Measurements from ENCODE around the gene KDM6B.

The KDM6B gene

GRCh38 chr17:7834957-7835813 lies 1.2 kb downstream of the KDM6B start (continued):
- no peak for TF ChIP-seq ZNF248 (tag by site-specific recombination; IDR thresholded peaks at IDR 0.05)
- no peak for TF ChIP-seq ZNF792 (tag by site-specific recombination; IDR thresholded peaks at IDR 0.05)
- TF ChIP-seq KLF10 (tag by site-specific recombination; IDR thresholded peaks at IDR 0.05): peak; percentile 90
- TF ChIP-seq ZNF18 (tag by site-specific recombination; IDR thresholded peaks at IDR 0.05): no peak
- TF ChIP-seq ZNF416 (tag by site-specific recombination; IDR thresholded peaks at IDR 0.05): no peak
- no peak for TF ChIP-seq SETDB1 (IDR thresholded peaks at IDR 0.05; ENCODE audit: insufficient read length, low read length)
- no peak for TF ChIP-seq ZNF585B (tag by site-specific recombination; IDR thresholded peaks at IDR 0.05)
- no peak for TF ChIP-seq ZSCAN16 (tag by site-specific recombination; IDR thresholded peaks at IDR 0.05)
- TF ChIP-seq, protein P1, sequence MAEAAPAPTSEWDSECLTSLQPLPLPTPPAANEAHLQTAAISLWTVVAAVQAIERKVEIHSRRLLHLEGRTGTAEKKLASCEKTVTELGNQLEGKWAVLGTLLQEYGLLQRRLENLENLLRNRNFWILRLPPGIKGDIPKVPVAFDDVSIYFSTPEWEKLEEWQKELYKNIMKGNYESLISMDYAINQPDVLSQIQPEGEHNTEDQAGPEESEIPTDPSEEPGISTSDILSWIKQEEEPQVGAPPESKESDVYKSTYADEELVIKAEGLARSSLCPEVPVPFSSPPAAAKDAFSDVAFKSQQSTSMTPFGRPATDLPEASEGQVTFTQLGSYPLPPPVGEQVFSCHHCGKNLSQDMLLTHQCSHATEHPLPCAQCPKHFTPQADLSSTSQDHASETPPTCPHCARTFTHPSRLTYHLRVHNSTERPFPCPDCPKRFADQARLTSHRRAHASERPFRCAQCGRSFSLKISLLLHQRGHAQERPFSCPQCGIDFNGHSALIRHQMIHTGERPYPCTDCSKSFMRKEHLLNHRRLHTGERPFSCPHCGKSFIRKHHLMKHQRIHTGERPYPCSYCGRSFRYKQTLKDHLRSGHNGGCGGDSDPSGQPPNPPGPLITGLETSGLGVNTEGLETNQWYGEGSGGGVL (tag by site-specific recombination; IDR thresholded peaks at IDR 0.05): peak; percentile 100
- TF ChIP-seq ZBTB21 (tag by site-specific recombination; IDR thresholded peaks at IDR 0.05): 0 out of 2 replicates have a peak, but pooled peaks have one; percentile 20
- TF ChIP-seq ZNF10 (tag by site-specific recombination; IDR thresholded peaks at IDR 0.05): no peak
- TF ChIP-seq WT1 (tag by site-specific recombination; IDR thresholded peaks at IDR 0.05): no peak; the same call in 1 of the 2 replicates
- TF ChIP-seq GLI4 (tag by site-specific recombination; IDR thresholded peaks at IDR 0.05): 0 out of 2 replicates have a peak, but pooled peaks have one; percentile 32
- TF ChIP-seq HIC1 (tag by site-specific recombination; IDR thresholded peaks at IDR 0.05): 0 out of 2 replicates have a peak, but pooled peaks have one; percentile 4
- TF ChIP-seq ZNF626 (tag by site-specific recombination; IDR thresholded peaks at IDR 0.05): no peak
- peak; percentile 66 for TF ChIP-seq ZNF654 (tag by site-specific recombination; IDR thresholded peaks at IDR 0.05; ENCODE audit: low read depth)
- TF ChIP-seq EGR2 (tag by site-specific recombination; IDR thresholded peaks at IDR 0.05; ENCODE audit: low read depth): peak; percentile 57; the same call in 1 of the 2 replicates
- peak; percentile 94 for TF ChIP-seq ZFHX2 (tag by site-specific recombination; conservative IDR thresholded peaks at IDR 0.05)
- TF ChIP-seq ZNF776 (tag by site-specific recombination; IDR thresholded peaks at IDR 0.05; ENCODE audit: borderline replicate concordance): no peak
- TF ChIP-seq ZNF202 (tag by site-specific recombination; IDR thresholded peaks at IDR 0.05; ENCODE audit: borderline replicate concordance): no peak
- no peak for TF ChIP-seq ZNF157 (tag by site-specific recombination; IDR thresholded peaks at IDR 0.05)
- TF ChIP-seq ZNF596 (tag by site-specific recombination; IDR thresholded peaks at IDR 0.05): no peak
- TF ChIP-seq, protein P2, sequence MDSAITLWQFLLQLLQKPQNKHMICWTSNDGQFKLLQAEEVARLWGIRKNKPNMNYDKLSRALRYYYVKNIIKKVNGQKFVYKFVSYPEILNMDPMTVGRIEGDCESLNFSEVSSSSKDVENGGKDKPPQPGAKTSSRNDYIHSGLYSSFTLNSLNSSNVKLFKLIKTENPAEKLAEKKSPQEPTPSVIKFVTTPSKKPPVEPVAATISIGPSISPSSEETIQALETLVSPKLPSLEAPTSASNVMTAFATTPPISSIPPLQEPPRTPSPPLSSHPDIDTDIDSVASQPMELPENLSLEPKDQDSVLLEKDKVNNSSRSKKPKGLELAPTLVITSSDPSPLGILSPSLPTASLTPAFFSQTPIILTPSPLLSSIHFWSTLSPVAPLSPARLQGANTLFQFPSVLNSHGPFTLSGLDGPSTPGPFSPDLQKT (IDR thresholded peaks at IDR 0.05; ENCODE audit: borderline replicate concordance, low read depth, low read length): no peak
- TF ChIP-seq SP7 (tag by site-specific recombination; IDR thresholded peaks at IDR 0.05): peak; percentile 10
- no peak for TF ChIP-seq ZNF555 (tag by site-specific recombination; conservative IDR thresholded peaks at IDR 0.05)
- no peak for TF ChIP-seq ZNF791 (tag by site-specific recombination; IDR thresholded peaks at IDR 0.05)
- TF ChIP-seq ZNF513 (tag by site-specific recombination; IDR thresholded peaks at IDR 0.05): no peak; the same call in 1 of the 2 replicates
- peak; percentile 35 for TF ChIP-seq ZBTB10 (tag by site-specific recombination; IDR thresholded peaks at IDR 0.05)
- TF ChIP-seq SP2 (tag by site-specific recombination; IDR thresholded peaks at IDR 0.05): peak; percentile 93
